GM12892 (cell line): ENCODE measurements around the gene LYRM4.

Source experiments
- POLR2A ChIP-seq: IDR thresholded peaks from 2 replicates; pipeline ENCODE4 v1.6.1; 2011; ENCODE audit warnings: low read depth, low read length, control low read depth
- POLR2AphosphoS5 ChIP-seq: IDR thresholded peaks from 2 replicates; pipeline ENCODE4 v1.6.1; 2011; ENCODE audit warnings: low read depth, low read length, control low read depth

- no peak for TF ChIP-seq POLR2A
- TF ChIP-seq POLR2AphosphoS5: no peak
Observed at GRCh38 chr6:5151955-5152401, 108.8 kb downstream of the LYRM4 start.
